NCI-H2196 (cell line): ENCODE results near the gene JAK1.
"Not testable (repeated sequence)": the region's sequence is repeated elsewhere in the genome, so short reads cannot be mapped to it uniquely, and the experiment has no call there.

Experiments used
- DNase-seq: peaks from one replicate; lab custom pipeline; 2025; ENCODE audit not compliant: unreplicated experiment; lab: John Stamatoyannopoulos, UW

JAK1 gene

GRCh38 chr1:64950284-64950809 is 16.0 kb downstream of the JAK1 start:
- no peak for DNase-seq

DNA sequence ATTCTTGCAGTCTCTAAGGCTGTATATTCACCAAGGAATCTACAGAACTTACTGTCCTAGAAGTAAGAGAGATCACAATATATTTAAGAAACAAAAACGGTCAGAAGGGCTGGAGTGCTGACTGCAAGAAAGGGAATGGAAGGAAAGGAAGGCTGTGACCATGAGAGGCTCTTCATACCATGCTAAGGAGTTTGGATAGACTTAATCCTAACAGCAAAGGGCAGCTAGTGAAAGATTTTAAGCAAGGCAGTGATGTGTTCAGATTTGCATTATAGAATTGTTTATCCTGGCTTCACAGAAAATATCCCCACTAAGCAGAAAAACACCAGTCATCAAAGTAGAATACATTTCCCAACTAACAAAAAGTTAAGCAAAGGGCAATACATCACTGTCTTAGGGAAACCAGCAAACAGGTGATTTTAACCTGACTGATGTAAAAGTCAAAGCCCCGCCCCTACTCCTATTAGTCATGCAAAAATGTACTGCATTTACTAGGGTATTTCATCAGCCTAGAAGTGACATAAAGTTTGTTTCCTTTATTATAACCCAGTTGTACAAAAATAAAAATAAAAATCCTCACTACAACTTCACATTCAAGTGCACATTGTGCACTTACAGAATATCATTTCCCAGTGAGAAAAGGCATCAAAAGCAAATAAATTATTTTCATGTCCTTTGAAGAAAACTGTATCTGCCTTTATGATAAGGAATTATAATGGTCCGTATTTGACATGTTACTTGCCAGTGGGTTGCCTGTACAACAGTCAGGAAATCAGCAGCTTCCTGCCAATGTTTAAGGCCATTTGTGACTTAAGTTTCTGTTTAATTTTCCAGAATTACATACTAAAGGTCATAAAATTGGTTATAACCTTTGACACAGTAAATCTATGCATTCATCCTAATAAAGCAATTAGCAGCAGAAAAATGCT is 17.2 kb downstream of the JAK1 start:
- DNase-seq = no peak

- no peak for DNase-seq
These were observed 18.1 kb downstream of the JAK1 start for GRCh38 chr1:64948216-64948615.

GRCh38 chr1:64946916-64947315 is 19.4 kb downstream of the JAK1 start:
- no peak for DNase-seq

DNA sequence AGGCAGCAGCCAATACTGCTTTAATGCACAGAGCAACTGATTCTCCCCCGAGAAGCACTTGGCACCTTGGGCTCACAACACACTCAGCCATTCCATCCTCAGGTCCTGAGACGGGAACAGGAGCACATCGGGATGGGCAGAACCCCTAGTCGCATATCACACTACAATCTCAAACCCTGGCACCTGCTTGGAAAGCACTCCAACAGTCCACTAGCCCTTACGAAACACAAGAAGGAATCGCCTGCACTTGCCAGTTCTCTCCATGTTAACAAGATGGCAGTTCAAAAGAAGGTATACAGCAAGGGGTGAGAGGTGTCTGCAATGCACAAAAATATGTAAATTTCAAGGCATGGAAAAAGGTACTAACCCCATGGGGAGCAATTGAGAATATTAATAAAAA is 21.4 kb downstream of the JAK1 start:
- no peak for DNase-seq

GRCh38 chr1:64942675-64943074 is 23.7 kb downstream of the JAK1 start:
- no peak for DNase-seq

DNA sequence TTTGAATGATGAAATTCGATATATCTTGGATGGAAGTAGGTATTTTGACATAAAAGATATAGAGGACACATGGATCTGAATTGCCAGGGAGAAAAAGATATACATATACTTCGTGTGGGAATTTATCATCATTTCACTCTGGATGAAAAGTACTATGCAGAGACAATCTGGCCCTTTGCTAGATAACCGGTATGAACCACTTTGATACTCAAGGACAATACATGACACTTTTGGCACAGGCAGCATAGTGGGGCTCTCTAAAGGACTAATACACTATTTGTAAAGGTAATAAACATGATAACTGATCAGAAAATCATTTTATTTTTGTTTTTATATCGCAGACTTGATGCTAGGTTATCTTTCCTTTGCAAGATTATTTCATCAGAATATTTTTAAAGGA is 24.2 kb downstream of the JAK1 start:
- no peak for DNase-seq

DNA sequence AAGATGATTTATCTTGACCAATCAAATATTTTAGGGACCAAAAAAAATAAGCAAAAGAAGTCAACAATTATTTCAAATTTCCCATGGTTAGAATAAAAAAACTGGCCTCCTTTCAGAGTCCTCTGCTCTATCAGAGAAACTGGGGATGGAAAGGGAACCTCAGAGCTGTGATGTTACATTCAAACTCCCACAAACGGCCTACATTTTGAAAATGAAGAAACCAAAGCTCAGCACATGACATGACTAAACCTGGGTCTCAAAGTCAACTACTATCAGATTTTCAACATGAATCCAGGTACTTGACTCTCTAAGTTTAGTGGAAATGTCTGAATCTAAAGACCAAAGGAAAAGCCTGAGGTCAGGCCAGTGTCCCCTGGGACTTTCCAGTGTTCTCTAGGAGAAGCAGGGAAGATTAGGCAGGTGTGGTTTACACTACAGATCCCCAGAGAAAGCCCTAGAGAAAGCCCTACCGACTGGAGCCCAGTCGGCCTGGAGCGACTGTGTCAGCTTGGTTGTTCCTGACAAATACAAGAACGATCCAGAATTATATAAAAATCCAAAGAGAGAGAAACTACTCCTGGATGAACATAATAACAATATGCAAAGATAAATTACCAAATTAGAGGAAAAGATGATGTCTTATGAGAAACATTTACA is 24.8 kb downstream of the JAK1 start:
- DNase-seq = no peak

DNA sequence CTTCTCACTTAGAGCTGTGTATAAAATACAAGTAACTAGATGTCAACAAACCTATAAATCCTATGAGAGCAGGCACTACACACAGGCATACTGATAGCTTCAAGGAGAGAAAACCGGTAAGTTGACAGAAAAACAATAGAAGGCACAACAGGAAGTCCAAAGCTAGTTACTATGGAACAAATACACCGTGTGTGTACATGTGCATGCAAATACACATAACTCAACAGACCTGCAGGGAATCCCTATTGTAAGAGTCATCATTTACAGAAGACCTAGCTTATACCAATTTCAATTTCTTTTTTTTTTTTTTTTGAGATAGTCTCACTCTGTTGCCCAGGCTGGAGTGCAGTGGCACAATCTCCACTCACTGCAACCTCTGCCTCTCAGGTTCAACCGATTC is 26.3 kb downstream of the JAK1 start:
- no peak for DNase-seq

- no peak for DNase-seq
These were observed 27.4 kb downstream of the JAK1 start for GRCh38 chr1:64938991-64939390.

DNA sequence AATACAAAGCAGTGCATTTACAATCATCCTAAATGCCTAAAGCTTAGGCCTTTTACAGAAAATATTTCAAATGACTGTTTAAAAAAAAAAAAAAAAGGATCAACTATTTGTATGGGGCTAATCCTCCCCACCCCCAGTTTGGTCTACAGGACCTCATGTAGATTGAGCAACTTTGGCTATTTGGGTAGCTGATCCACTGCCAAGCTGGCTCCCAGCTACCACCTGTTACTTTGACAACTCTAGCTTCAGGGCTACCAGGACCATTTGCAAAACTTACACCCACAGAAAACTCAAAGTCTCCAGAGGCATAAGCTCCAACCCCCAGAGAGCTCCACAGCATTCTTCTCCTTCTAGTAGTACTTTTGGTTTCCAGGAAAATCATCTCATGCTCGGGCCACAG is 29.4 kb downstream of the JAK1 start:
- DNase-seq = no peak

GRCh38 chr1:64935551-64936155 is 30.7 kb downstream of the JAK1 start:
- no peak for DNase-seq

DNA sequence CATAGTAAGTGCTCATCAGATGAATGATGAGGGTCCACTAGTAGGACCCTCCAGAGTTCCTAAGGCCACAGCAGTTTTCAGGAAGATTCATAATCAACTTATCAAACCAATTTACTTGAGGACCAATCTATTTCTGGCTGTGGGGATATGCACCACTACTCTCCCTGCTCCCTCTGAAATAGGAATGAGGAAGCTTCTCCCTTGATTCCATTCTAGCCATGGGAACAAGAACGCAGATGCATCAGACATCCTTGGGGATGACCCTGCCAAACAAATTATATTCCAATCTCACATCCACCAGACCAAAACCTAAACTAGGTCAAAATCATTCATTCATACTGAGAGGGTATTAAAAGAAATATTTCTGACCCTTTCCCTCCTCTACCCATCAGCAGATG is 31.5 kb downstream of the JAK1 start:
- DNase-seq = no peak

DNA sequence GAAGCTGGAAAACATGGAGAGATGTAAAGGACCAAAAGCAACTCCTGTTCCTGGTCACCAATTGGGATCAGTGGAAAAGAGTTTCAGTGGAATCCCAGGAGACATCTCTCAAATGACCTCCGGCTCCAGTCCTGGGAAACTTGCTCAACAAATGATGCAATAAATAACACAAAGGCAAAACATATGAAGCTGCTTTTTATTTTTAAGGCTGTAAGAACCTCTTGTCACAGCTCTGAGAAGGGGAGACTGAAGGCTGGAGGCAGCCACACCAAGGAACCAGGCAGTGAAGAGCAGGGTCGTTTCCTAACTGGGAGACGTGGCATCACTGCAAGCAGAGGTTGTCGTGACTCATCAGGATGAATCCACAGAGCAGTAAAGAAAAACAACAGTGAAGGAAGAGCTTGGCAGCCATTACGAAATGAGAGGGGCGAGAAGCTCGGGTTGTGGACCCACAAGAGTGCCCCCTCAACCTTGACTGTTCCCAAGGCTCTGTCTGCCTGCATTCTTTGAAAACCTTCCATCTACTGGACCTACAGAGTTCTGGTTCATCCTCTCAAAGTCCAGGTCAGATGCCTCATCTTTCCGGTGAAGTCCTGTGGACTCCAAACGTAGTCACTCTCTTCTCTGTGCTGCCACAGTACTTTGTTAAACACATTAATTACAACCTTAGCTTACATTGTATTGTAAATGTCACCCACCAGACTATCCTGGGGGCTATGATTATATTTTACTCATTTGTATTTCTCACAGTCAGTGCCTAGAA is 32.1 kb downstream of the JAK1 start:
- DNase-seq = no peak

DNA sequence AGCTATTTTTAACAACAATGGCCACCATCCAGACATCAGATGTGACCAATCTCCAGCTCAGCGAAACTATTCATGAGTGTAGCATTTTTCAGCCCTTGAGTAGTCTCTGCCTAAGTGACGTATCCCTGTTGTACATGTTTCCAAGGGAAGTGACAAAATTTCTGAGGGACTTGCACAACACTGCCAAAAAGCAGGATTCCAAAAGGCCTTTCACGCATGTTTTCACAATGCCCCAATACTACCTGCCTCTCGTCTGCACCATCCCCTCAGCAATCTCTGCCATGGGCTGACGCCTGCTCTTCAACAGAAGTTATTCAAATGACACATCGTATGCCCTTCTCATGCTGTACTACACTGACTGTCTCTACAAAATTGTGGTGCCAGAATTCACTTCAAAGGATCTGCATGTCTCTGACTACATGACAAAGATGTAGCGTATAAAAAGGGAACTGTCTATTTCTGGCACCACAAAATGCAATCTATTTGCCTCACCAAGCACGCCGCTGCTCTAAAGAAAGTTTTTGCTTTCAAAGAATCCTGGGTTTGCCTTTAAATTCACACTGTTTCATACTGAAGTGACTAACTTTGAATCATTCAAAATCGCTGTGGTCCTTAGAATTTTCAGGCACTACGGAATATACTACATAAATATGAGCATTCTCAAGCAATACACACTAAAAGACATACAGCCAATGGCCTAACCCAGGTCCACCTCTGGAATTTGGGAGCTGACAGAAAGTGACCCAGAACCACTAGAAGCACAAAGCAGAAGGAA is 32.9 kb downstream of the JAK1 start:
- no peak for DNase-seq

- DNase-seq = no peak
These were observed 33.4 kb downstream of the JAK1 start for GRCh38 chr1:64932962-64933295.

GRCh38 chr1:64930640-64931039 is 35.7 kb downstream of the JAK1 start:
- DNase-seq = not testable (repeated sequence)

- DNase-seq = no peak
These were observed 37.1 kb downstream of the JAK1 start for GRCh38 chr1:64929221-64929620.

DNA sequence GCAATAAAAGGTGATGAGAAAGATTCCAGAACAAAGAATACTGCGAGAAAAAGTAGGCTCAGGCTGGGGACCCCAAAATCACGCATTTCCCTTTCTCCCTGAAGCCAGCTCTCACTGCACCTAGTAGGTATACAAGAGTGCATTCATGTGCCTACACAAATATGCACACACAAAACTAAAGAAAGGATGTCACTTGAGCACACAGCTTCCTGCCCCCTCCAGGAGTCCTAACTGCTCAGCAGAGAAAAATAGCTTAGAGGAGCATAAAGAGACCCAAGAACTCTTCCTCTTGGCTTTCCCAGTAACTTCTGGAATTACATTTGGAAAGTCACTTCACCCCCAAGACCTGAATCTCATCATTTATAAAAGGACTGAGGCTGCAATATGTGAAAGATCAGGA is 38.0 kb downstream of the JAK1 start:
- DNase-seq = no peak

DNA sequence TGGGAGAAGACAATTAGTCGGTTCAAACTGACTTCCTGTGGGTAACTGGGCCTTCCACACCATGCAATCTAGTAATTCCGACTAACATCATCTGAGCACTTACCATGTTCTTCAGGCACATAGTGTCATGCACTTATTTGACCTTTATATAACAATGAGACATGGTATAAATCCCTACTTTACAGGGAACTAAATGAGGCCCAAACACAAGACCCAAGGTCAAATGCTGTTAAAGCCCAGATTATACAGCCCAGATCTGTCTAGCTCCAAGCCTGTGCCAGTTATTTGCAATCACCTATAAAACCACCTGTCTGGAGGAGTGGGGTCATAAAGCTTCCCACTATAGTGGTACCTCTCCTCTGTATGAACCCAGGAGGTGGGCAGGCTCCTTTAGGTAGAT is 40.8 kb downstream of the JAK1 start:
- no peak for DNase-seq
